Measurements from ENCODE around the gene TM2D1.

Gene TM2D1

DNA sequence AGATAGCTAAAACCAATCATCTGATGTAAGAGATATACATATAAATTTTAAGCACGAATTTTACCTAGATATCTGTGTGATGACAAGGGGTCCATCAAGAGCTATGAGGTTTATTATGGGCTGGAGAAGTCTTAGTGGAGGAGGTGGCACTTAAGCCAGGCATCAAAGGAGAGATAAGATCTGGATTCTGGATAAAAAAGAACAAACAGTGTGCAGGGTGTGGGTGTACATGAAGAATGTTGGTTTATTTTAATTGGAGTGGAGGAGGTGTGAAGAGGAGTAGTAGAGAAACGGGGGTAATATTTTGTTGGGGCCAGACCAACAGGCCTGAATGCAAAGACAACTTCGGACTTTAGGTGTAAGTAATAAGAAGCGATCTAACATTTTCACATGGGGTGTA is 80.6 kb downstream of the TM2D1 start:
- no peak for DNase-seq (ENCODE audit: low read depth in 2 of 2)

GRCh38 chr1:61642475-61643232 is 82.3 kb downstream of the TM2D1 start:
- no peak for DNase-seq (ENCODE audit: low read depth in 2 of 2)

GRCh38 chr1:61641578-61642336 is 83.2 kb downstream of the TM2D1 start:
- peak; percentile 31 to 58 for DNase-seq (ENCODE audit: low read depth in 2 of 2)

GRCh38 chr1:61640531-61641530 is 84.1 kb downstream of the TM2D1 start:
- DNase-seq (ENCODE audit: low read depth in 2 of 2) = no peak

- DNase-seq (ENCODE audit: low read depth in 2 of 2) = no peak
These were observed 85.2 kb downstream of the TM2D1 start for GRCh38 chr1:61639608-61640336.

DNA sequence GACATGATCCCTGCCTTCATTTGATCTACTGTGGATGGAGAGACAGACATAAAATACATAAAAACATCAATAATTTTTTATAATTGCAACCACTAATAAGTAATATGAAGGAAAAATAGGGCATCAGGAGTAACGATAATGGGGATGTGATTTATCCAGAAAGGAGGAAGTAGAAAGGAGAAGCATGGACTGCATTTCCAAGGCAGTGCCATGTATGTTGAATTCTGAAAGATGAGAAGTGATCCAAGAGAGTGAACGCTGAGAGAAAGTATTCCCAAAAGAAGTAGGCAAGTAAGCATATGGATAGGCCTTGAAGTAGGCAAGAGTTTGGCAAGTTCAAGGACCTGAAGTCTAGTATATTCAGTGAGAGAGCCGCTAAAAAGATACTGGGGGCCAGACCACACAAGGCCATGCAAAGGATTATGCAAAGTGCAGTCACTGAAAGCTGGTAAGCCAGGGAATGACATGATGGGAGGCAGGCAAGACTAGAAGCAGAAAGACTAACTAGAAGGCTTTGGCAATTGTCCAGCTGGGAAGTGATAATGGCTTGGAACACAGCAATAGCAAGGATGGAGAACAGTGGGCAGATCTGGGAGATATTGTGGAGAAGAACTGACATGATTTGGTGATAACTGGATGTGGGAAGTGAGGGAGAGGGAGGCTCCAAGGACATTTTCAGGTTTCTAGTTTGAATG is 85.9 kb downstream of the TM2D1 start:
- no peak for DNase-seq (ENCODE audit: low read depth in 2 of 2)

DNA sequence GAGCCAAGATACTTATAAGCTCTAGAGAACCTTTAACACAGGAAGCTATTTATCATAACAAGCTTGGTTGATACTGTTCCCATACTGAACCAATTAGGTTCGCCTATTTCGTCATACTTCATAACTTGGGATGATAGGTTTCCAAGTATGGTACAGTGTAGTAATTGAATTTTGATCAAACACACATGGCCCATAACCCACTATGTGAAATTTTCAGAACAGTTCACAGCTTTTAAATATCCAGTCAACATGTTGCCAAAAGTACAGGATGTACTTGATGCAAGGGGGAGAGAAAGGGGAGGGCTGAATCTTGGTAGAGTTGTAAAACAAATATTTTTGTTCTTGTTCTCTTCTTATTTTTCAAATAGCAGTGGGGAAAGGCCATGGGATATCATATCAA is 86.6 kb downstream of the TM2D1 start:
- DNase-seq (ENCODE audit: low read depth in 2 of 2) = no peak

- DNase-seq (ENCODE audit: low read depth in 2 of 2) = no peak
These were observed 87.5 kb downstream of the TM2D1 start for GRCh38 chr1:61637470-61637869.

- no peak for DNase-seq (ENCODE audit: low read depth in 2 of 2)
These were observed 88.1 kb downstream of the TM2D1 start for GRCh38 chr1:61636814-61637213.

- no peak for DNase-seq (ENCODE audit: low read depth in 2 of 2)
These were observed 88.6 kb downstream of the TM2D1 start for GRCh38 chr1:61636376-61636775.

- DNase-seq (ENCODE audit: low read depth in 2 of 2) = no peak
These were observed 89.4 kb downstream of the TM2D1 start for GRCh38 chr1:61635557-61635956.

- DNase-seq (ENCODE audit: low read depth in 2 of 2) = no peak
These were observed 93.5 kb downstream of the TM2D1 start for GRCh38 chr1:61631436-61631835.
